HAP-1 (cell line): ENCODE results near the gene SLC39A1.
"Not testable (repeated sequence)": the region's sequence is repeated elsewhere in the genome, so short reads cannot be mapped to it uniquely, and the experiment has no call there.

Experiments used
- DNase-seq, 2 experiments: peaks; one replicate each; pipeline ENCODE4 v3.0.0-alpha.2; 2016 to 2020; ENCODE audit warnings: low spot score in 2 of 2
- H3K27me3 ChIP-seq: fragments of 250-450 bp; sonication (Bioruptor Pico); 2 replicates; pipeline ENCODE4 v1.5.1; 2020; ENCODE audit warnings: low read depth, mild to moderate bottlenecking, moderate library complexity
- H3K36me3 ChIP-seq: fragments of 250-450 bp; sonication (Bioruptor Pico); replicated peaks from 2 replicates; pipeline ENCODE4 v1.5.1; 2020; ENCODE audit warnings: mild to moderate bottlenecking
- H3K4me1 ChIP-seq: fragments of 250-450 bp; sonication (Bioruptor Pico); 2 replicates; pipeline ENCODE4 v1.5.1; 2020; ENCODE audit warnings: mild to moderate bottlenecking
- H3K4me3 ChIP-seq: fragments of 250-450 bp; sonication (Bioruptor Pico); 2 replicates; pipeline ENCODE4 v1.5.1; 2020; ENCODE audit warnings: mild to moderate bottlenecking, moderate library complexity
- H3K9me3 ChIP-seq: fragments of 250-450 bp; sonication (Bioruptor Pico); 2 replicates; pipeline ENCODE4 v1.5.1; 2020; ENCODE audit warnings: mild to moderate bottlenecking, moderate library complexity
- in situ Hi-C: fragments of 300-500 bp; cut with MboI; formaldehyde crosslinking; loops from 3 replicates; pipeline ENCODE4 v1.14.3; 2020; ENCODE audit warnings: low sequenced_read_pairs, inconsistent platforms, mixed read lengths

Gene SLC39A1

GRCh38 chr1:153985941-153986761 lies 22.8 kb upstream of the SLC39A1 start, which contains the start of gene RAB13:
RAB13 (minus strand) TSS chr1:153986339; CDS start chr1:153986236, 103 bp downstream.
- in situ Hi-C loops: loop anchor here (5.0 to 25.0 kb wide), 3 partner anchors 199 to 481 kb away; partner anchors contain the start of genes NPR1 and SLC27A3
- H3K36me3 ChIP-seq: peaks cover 11% of the 10 kb centered on the region
- peak; percentile 89 to 90 for DNase-seq

GRCh38 chr1:153985341-153985912 lies 22.1 kb upstream of the SLC39A1 start:
- peak overlapping the region; percentile 64 for H3K4me3 ChIP-seq
- no peaks in the 10 kb centered on the region for H3K27me3 ChIP-seq
- no peak for DNase-seq
- no peaks in the 10 kb centered on the region for H3K9me3 ChIP-seq
- in situ Hi-C loops: loop anchor here (5.0 to 25.0 kb wide), 3 partner anchors 198 to 481 kb away; partner anchors contain the start of genes NPR1 and SLC27A3
- H3K4me1 ChIP-seq: peaks cover 20% of the 10 kb centered on the region
- peaks cover 8% of the 10 kb centered on the region for H3K36me3 ChIP-seq

More at GRCh38 chr1:153985941-153986761, 22.8 kb upstream of the SLC39A1 start, which contains the start of gene RAB13:
- H3K27me3 ChIP-seq: no peaks in the 10 kb centered on the region
- H3K4me1 ChIP-seq: peaks cover 20% of the 10 kb centered on the region
- H3K4me3 ChIP-seq: peak within 1 kb of the TSS; percentile 64
- no peaks in the 10 kb centered on the region for H3K9me3 ChIP-seq

GRCh38 chr1:153984123-153984894 lies 21.0 kb upstream of the SLC39A1 start:
- in situ Hi-C loops: loop anchor here (10.0 to 25.0 kb wide), 2 partner anchors 197 to 480 kb away; partner anchors contain the start of gene SLC27A3
- Histone ChIP-seq H3K27me3 (no peaks in the 10 kb centered on the region), H3K9me3 (no peaks in the 10 kb centered on the region), H3K4me3 (no peak overlapping the region), H3K36me3 (peaks cover 8% of the 10 kb centered on the region), H3K4me1 (peaks cover 14% of the 10 kb centered on the region)
- DNase-seq: no peak

DNA sequence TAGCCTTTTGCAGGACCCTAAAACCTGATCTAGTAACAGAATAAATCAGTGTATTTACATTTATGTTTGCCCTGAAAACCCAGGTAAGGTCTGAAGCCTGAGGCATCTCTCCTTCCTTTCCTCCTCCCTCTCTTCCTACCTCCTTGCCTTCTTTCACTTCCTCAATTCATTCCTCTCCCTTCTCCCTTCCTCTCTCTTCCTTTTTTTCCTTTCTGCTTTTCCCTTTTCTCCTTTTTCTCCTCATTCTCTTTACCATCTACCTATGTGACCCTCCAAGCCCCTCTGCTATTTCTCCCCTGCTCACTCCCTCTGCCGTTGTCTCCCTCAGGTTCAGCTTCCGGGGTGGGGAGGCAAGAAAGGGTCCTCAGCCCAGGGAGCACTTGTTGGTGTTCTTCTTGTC lies 18.4 kb upstream of the SLC39A1 start:
- DNase-seq, H3K4me3 ChIP-seq, H3K27me3 ChIP-seq, H3K9me3 ChIP-seq: not testable (repeated sequence)
- H3K4me1 ChIP-seq: peaks cover 18% of the 10 kb centered on the region; the same call in 1 of the 2 replicates
- peaks cover 13% of the 10 kb centered on the region for H3K36me3 ChIP-seq
- in situ Hi-C loops: loop anchor here (10.0 to 25.0 kb wide), 2 partner anchors 194 to 477 kb away; partner anchors contain the start of gene SLC27A3

DNA sequence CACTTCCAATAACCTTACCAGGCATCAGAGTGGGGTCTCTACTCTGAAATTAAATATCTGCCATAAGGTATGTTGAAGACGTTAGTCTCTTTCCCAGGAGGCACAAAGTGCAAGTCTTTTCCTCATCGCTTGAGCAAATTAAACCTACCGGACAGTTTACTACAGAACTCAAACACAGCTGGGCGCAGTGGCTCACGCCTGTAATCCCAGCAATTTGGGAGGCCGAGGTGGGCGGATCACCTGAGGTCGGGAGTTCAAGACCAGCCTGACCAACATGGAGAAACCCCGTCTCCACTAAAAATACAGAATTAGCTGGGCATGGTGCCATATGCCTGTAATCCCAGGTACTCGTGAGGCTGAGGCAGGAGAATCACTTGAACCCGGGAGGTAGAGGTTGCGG lies 15.8 kb upstream of the SLC39A1 start:
- H3K4me3 ChIP-seq, H3K27me3 ChIP-seq, H3K9me3 ChIP-seq, DNase-seq: not testable (repeated sequence)
- Histone ChIP-seq H3K4me1 (peaks cover 10% of the 10 kb centered on the region), H3K36me3 (peaks cover 31% of the 10 kb centered on the region)
- in situ Hi-C loops: loop anchor here (25.0 kb wide), 1 partner anchor 192 kb away; the partner anchor contains the start of gene SLC27A3

- H3K9me3 ChIP-seq: no peaks in the 10 kb centered on the region
- in situ Hi-C loops: loop anchor here (25.0 kb wide), 1 partner anchor 191 kb away; the partner anchor contains the start of gene SLC27A3
- H3K4me3 ChIP-seq: peak overlapping the region; percentile 77
- H3K36me3 ChIP-seq: peaks cover 38% of the 10 kb centered on the region
- H3K4me1 ChIP-seq: peaks cover 10% of the 10 kb centered on the region
- no peak for DNase-seq
- H3K27me3 ChIP-seq: no peaks in the 10 kb centered on the region
These were observed 15.1 kb upstream of the SLC39A1 start for GRCh38 chr1:153978274-153978909.

DNA sequence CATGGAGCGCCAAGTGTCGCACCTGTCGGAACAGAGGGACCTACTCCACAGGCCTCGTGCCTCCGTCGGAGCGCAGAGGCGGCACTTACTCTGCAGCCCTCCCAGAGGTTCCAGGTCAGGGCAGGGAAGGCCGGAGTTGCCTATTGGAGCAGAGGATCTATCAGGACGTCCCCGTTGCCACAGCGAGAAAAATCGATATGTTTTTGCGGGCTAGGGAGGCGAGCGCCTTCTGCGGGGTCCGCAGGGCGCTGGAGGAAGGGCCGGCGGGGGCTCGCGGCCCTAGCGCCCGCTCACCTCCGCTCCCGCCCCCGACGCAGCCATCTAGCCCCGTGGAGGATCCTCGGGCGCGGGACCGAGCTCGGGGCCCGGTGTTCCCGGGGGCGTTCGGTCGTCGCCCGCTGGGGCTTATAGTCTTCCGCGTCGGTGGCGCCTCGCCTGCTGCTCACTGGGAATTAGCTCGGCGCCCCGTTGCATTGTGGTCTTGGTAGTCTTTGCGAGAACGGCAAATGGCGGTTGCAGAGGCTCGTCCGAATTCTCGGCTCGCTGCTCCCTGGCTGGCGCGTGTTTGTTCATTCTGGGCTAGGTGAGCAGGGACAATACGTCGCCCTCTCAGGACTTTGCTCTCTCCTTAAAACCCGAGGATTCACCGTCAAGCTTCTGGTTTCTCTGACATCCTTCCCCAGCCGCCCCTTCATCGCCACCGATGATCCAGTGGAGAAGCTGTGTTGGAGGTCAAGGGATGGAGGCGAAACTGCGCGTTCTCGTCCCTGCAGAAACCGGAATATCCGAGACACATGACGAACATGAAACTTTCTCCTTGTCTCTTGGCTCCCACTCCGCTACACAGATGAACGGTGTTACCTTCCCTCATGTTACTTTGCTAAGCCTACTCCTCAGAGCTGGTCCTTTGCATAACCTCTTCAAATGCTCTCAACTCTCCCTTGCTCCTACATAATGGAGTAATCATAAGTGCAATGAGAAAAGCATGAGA lies 14.2 kb upstream of the SLC39A1 start, which contains the start of gene JTB:
TSS of gene JTB (minus strand) at position 425 of the 991 bp plus-strand sequence. CDS start at position 3, 422 bp downstream.
- no peaks in the 10 kb centered on the region for H3K9me3 ChIP-seq
- peaks cover 10% of the 10 kb centered on the region for H3K4me1 ChIP-seq
- H3K27me3 ChIP-seq: no peaks in the 10 kb centered on the region
- peak within 1 kb of the TSS; percentile 77 for H3K4me3 ChIP-seq
- H3K36me3 ChIP-seq: peaks cover 43% of the 10 kb centered on the region
- in situ Hi-C loops: loop anchor here (25.0 kb wide), 1 partner anchor 190 kb away; the partner anchor contains the start of gene SLC27A3
- peak; percentile 77 to 90 for DNase-seq

DNA sequence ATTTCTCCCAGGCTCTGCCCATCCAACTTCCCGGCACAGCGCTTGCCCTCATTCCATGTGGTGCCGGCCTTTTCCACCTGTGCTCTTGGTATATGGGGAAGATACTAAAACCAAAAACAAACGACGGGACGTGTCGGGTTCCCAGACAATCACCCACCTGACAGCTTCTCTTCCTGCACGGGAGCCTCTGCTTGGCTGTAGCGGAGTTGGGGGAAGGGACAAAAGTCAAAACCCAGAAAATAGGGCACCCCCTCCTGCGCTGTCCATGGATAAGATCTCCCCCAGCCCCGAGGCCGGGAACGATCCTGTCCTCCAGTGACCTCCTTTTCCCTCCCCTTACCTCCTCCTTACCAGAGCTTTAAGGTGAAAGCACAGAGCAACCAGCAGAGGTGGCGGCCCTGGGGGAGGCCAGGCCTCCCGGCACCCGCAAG lies 13.5 kb upstream of the SLC39A1 start:
- in situ Hi-C loops: loop anchor here (25.0 kb wide), 1 partner anchor 190 kb away; the partner anchor contains the start of gene SLC27A3
- H3K27me3 ChIP-seq: no peaks in the 10 kb centered on the region
- peak overlapping the region; percentile 77 for H3K4me3 ChIP-seq
- no peak for DNase-seq
- no peaks in the 10 kb centered on the region for H3K9me3 ChIP-seq
- peaks cover 10% of the 10 kb centered on the region for H3K4me1 ChIP-seq
- peaks cover 43% of the 10 kb centered on the region for H3K36me3 ChIP-seq

DNA sequence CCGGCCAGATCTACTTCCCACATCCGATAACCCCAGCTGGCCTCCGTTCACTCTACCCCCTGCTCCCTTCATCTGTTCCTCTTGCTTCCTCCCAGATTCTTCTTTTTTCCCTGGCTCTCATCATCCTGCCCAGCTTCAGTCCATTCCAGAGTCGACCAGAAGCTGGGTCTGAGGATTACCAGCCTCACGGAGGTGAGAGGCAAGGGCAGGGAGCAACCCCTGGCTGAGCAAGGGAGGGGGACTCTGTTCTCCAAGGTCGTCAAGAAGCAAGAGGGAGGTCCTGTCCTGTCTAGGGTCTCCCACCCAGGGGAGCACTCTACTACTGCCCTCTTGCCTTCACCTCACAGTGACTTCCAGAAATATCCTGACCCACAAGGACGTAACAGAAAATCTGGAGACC lies 10.2 kb upstream of the SLC39A1 start:
- peaks cover 34% of the 10 kb centered on the region for H3K36me3 ChIP-seq
- DNase-seq: no peak
- no peaks in the 10 kb centered on the region for H3K27me3 ChIP-seq
- no peak overlapping the region for H3K4me3 ChIP-seq
- H3K9me3 ChIP-seq: no peaks in the 10 kb centered on the region
- H3K4me1 ChIP-seq: peaks cover 6% of the 10 kb centered on the region
- in situ Hi-C loops: no loop called here

DNA sequence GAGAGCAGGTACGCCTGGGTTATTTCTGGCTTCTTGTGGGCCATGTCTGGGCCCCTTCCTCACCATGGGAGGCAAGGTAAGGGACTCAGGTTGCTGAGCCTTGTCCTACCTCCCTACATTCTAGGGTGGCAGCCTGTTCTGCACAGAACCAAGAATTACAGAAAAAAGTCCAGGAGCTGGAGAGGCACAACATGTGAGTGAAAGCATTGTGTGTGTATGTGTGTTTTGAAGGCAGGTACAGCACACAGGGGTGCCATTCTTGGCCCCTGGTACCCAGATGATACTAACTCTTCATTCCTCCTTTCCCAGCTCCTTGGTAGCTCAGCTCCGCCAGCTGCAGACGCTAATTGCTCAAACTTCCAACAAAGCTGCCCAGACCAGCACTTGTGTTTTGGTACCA lies 9.7 kb upstream of the SLC39A1 start:
- no peaks in the 10 kb centered on the region for H3K27me3 ChIP-seq
- in situ Hi-C loops: no loop called here
- H3K9me3 ChIP-seq: no peaks in the 10 kb centered on the region
- no peak for DNase-seq
- H3K4me3 ChIP-seq: no peak overlapping the region
- H3K36me3 ChIP-seq: peaks cover 34% of the 10 kb centered on the region
- H3K4me1 ChIP-seq: peaks cover 4% of the 10 kb centered on the region

DNA sequence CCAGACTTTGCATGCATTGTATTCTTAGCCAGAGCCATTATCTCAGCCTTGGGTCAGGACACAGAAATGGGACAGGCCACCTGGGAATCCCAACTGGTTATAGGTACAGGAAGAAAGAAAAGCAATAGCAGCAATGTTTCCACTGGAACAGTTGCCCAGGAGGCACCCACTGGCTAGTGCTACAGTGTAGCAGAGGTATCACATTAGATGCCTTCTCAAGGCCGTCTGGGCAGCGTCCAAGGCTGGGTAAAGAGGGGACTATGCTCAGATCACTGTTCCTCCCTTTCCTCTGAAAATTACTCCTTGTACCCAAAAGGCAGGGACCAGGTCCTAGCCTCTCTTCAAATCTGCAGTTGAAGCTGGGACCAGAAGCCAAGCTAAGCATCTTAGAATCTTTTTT lies 7.0 kb upstream of the SLC39A1 start:
- no peak for DNase-seq
- no peak overlapping the region for H3K4me3 ChIP-seq
- peaks cover 25% of the 10 kb centered on the region for H3K36me3 ChIP-seq
- no peaks in the 10 kb centered on the region for H3K27me3 ChIP-seq
- in situ Hi-C loops: no loop called here
- peaks cover 9% of the 10 kb centered on the region for H3K4me1 ChIP-seq
- no peaks in the 10 kb centered on the region for H3K9me3 ChIP-seq

DNA sequence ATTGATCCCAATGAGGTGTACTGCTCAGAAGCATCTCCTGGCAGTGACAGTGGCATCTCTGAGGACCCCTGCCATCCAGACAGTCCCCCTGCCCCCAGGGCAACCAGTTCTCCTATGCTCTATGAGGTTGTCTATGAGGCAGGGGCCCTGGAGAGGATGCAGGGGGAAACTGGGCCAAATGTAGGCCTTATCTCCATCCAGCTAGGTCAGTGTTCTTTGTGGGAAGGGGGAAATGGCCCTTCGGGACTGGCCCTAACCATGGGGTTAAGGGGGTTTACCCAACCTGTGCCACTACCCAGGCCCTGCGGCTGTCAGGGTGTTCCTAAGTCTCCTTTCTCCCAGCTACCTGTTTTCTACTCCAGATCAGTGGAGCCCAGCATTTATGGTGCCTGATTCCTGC lies 5.6 kb upstream of the SLC39A1 start:
- Histone ChIP-seq H3K4me1 (peaks cover 18% of the 10 kb centered on the region), H3K27me3 (no peaks in the 10 kb centered on the region), H3K36me3 (peaks cover 11% of the 10 kb centered on the region), H3K9me3 (no peaks in the 10 kb centered on the region), H3K4me3 (peak overlapping the region; percentile 44; the same call in 1 of the 2 replicates)
- in situ Hi-C loops: no loop called here
- DNase-seq: no peak
